HG02678 (cell line): ENCODE data around the gene ARID5A.
A peak's percentile ranks its signal among the peaks of the same experiment; 100 is the strongest.
"Not testable (repeated sequence)": the region's sequence is repeated elsewhere in the genome, so short reads cannot be mapped to it uniquely, and the experiment has no call there.

Source experiments
- ATAC-seq: cut with Tn5 transposase; IDR thresholded peaks from one replicate; pipeline ENCODE4 v1.9.1; 2021; ENCODE audit warnings: mild to moderate bottlenecking, moderate library complexity; ENCODE audit not compliant: unreplicated experiment

ARID5A gene

DNA sequence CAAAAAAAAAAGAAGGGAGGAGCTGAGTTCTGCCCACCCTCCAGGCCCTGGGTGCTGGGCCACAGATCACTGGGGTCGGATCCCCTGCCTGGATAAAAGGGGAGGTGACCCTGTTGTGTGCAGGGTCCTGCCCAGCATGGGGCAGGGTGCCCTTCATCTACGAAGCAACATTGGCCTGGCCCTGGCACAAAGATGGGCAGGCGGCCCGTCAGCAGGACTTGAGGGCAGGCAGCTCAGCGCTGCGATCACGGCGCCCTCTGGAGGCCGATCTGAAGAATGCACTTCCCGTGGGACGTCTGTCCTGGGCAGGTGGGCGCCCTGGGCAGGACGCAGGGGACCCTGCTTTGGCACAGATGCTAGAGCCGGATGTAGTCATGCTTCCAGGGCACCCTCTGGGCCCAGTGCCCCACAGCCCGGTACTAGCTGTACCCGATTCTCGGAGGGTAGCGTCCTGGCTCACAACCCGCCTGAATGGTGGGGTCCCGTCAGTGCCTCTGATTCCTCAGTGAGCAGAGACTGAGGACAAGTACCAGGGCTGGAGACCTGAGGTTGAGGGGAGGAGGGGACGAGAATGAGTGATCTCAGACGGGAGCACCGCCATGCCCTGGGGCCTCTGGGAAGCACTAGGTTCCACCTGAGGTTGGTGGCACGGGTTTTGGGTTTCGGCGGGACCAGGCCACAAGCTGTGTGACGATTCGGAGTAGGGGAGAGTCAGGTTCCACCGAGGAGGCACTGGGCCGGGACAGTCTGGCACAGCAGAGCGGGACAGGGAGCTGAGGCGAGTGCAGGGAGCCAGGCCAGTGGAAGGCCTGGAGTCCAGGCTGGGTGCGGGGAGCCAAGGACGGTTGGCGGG, 18.0 kb downstream of the ARID5A start:
- peak; percentile 63 for ATAC-seq

- no peak for ATAC-seq
Observed at GRCh38 chr2:96555146-96555610, 18.6 kb downstream of the ARID5A start.

DNA sequence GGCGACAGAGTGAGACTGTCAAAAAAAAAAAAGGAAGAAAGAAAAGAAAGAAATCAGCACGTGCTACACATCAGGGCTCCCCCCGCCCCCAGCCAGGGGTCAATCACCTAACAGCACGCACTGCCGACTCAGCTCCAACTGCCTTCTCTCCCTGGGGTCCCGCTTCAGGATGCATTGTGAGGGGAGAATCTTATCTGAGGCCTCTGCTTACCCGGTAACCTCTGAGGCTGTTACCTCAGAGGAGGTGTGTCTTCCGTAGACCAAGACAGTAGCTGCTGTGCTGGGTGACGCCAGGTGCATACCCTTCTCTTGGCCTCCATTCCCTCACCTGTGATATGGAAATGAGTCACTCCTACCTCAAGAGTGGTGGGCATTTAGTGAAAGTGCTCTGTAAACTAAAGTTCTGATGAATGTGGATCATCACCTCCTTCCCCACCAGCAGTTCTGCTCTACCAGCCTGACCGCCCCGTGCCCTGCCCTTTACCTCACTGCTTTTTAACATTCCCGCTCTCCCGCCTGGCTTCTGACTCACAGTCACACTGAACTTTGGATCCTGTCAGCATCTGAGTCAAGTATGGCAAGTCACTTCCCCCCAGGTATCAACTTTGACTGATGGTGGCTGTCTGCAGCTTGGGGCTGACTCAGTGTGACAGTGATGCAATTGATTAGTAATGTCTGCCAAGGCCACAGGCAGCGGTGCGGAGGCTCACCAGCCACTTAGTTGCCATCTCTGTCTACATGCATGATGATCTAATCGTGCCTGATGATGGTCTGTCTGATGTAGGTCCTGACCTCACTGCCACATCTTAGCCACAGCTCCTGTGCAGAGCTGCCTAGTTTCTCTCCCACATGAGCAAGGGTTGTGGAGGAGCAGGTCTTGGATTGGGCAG, 20.1 kb downstream of the ARID5A start:
- no peak for ATAC-seq

DNA sequence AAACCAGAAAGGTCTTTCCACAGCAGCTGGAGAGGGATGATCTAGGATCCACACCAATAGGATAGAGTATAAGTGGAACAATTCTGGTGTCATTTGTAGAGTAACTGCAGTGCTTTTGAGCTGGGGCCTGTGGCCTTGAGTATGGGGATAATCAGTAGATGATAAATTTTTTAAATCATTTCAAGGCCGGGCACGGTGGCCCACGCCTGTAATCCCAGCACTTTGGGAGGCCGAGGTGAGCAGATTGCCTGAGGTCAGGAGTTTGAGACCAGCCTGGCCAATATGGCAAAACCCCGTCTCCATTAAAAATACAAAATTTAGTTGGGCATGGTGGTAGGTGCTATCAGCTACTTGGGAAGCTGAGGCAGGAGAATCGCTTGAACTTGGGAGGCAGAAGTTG, 20.9 kb downstream of the ARID5A start:
- ATAC-seq = not testable (repeated sequence)

DNA sequence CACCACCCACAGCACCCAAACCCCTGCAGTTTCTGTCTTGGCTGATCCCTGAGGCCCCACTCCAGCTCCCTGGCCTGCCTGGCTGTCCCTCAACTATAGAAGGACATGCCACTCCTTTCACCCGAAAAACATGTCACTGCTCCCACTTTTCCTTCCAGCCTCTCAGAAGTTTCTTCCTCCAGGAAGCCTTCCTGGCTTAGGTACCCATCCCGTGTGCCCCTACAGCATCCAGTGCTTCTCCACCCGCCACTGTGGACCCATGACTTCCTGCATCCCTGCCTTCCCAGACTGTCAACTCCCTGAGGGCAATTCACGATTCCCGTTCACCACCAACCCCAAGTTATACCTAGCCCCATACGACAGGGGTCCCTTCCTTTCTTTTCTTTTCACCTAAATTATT, 21.5 kb downstream of the ARID5A start:
- ATAC-seq = no peak

GRCh38 chr2:96558485-96558884, 21.9 kb downstream of the ARID5A start:
- ATAC-seq = no peak

GRCh38 chr2:96564026-96564425, 27.5 kb downstream of the ARID5A start:
- no peak for ATAC-seq

DNA sequence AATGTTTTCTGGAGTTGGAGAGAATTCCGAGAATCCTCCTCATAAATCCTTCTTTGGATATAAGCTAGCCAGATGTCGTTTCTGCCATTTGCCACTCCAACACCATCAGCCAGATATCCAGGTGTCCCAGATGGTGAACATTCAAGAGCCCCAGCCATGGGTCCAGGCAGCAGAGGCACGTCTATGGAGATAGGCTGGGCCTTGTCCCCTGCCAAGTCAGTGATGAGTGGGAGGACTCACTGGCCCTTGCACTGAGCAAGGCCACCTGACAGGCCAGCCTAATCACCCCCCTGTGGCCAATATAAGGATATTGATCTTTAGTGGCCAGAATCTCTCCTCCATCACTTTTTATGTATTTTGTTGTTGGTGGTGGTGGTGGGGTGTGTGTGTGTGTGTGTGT, 28.0 kb downstream of the ARID5A start:
- ATAC-seq = no peak

DNA sequence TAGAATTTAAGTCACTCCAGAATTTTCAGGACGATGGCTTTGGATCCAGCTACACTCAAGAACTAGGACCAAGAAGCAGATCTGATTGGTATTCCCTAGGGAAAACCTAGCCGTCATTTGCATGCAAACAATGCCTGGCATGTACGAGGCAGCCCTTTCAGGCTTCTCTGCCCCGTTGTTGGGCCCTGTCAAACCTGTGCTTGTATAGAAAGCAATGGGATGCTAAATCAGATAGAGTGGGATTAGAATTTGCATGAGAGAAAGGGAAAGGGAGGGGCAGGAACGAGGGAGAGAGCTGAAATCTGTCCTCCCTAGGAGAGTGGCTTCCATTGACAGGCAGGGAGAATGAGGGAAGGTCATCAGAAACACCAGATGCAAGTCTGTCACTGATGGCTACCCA, 28.6 kb downstream of the ARID5A start:
- ATAC-seq = no peak

GRCh38 chr2:96568094-96568493, 31.5 kb downstream of the ARID5A start:
- ATAC-seq = no peak

DNA sequence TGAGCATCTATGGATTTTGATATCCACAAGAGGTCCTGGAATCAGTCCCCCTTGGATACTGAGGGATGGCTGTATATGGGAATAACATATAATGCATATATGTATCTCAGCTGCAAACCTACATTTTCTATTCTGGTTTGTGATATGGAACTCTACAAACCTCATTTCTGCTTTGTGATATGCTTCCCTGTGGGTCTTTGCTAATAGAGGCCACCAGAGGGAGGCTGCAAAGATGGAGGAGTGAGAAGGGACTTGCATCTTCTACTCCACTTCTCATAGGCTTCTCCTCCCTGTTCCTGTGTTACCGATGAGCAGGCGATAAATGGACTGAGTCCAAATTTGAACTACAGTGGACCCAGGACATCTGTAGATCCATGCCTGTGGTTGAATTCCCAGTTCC, 37.8 kb downstream of the ARID5A start:
- ATAC-seq = no peak

- ATAC-seq = no peak
Observed at GRCh38 chr2:96575785-96576456, 39.4 kb downstream of the ARID5A start.

DNA sequence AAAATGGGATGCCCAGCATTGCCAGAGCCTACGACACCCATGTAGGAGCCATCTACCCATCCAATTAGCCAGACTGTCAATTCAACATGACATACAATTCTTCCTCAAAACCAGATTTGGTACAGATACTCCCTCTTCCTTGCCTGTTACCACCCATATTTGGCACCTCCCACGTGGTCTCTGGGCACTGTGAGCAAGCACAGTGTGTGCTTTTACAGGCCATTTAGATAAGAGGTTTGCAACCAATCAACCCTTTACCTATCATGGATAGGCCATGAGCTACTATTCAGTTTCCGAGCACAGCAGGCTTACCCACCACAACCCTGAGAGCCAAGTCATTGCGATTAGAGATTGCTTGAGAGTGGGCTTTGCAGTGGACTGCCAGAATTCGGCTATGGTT, 40.9 kb downstream of the ARID5A start:
- ATAC-seq = no peak

- no peak for ATAC-seq
Observed at GRCh38 chr2:96578731-96579130, 42.2 kb downstream of the ARID5A start.

GRCh38 chr2:96579422-96579821, 42.9 kb downstream of the ARID5A start:
- ATAC-seq = no peak

GRCh38 chr2:96580771-96581170, 44.2 kb downstream of the ARID5A start:
- no peak for ATAC-seq

DNA sequence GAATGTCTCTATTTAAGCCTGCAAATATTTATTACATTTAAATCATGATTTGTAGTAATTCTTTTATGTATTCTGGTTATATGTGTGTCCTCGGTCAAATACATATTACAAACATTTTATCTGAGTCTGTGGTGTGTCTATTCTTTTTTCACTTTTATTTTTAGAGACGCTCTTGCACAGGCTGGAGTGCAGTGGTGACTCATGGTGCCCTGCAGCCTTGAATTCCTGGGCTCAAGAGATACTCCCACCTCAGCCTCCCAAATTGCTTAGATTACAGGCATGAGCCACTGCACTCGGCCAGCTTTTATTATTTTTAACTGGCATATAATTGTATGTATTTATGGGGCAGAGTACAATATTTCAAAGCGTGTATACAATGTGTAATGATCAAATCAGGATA, 47.5 kb downstream of the ARID5A start:
- ATAC-seq = no peak

DNA sequence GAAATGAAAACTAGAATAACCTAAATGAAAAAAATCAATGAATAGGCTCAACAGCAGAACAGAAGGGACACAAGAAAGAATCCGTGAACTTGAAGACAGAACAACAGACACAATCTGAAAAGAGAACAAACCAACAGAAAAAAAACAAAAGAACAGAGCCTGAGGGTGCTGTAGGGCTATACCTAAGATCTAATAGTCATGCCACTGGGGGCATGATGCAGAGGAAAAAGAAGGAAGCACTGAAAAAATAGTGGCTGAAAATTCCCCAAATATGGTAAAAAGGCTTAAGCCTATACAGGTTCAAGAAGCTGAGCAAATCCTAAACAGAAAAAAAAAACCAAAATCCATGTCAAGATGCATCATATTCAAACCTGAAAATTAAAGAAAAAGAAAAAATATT, 51.3 kb downstream of the ARID5A start:
- no peak for ATAC-seq

DNA sequence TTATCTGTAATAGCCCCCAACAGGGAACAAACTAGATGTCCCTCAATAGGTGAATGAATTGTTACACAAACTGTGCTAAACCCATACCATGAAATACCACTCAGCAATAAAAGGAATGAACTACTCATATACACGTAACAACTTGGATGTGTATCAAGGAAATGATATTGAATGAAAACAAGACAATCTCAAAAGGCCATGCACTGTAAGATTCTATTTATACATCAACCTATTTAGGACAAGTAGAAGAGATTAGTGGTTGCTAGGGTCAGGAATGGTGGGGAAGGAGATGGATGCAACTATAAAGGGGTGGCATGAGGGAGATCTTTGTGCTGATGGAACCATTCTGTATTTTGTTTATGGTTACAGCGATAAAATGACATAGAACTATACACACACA, 54.5 kb downstream of the ARID5A start:
- no peak for ATAC-seq

DNA sequence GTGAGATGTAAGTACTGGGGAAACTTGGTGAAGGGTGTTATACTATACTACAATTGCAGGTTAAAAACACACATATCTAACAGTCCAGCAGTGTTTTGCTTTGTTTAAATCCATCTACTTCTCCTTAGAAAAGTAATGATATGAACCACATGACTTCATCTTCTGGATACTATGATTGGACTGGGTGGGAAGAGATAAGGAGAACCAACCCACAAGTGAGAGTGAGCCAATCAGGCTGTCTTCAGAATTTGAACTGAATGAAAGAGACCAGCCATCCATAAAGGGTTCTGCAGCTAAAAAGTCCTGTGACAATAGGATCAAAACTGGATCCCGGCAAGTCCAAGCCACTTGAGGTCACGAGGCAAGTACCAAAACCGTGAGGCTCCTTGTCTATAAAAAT, 54.9 kb downstream of the ARID5A start:
- no peak for ATAC-seq

DNA sequence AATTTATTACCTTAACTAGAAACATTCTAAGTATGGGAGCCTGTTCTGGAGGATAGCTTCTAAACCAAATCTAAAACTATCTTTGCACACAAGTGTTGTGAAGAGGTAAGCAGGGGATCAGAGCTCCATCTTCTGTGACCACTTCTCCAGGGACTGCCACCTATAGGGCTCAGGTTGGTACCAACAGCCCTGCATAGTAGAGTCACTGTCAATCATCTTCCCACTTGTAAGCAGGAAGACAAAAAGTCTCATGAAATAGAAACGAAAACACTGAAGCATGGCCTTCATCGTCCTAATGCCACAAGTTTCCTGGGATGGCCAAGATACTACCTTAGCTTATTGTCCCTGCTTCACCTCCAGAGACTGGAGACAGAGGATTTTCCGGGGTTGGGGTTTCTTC, 57.7 kb downstream of the ARID5A start:
- ATAC-seq = no peak
